Measurements from ENCODE around the gene HACD3.

DNA sequence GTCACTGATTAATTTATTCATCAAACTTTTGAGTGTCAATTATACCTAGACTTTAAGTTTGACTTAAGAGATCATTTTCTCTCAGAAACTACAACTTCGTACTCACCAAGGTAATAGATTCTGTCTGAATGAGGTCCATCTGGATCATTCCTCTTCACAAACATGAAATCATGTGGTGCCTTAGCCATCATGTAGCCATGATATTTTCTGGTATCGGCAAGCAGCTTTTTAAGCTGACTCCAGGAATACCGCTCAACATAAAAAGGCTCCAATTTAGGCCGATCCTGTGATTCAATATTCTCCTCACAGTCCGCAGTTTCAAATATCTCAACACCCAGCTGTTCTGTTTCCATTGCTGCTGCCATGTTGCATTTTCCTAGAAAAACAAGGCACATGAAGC, 18.1 kb upstream of the HACD3 start:
- TF ChIP-seq, protein P1, sequence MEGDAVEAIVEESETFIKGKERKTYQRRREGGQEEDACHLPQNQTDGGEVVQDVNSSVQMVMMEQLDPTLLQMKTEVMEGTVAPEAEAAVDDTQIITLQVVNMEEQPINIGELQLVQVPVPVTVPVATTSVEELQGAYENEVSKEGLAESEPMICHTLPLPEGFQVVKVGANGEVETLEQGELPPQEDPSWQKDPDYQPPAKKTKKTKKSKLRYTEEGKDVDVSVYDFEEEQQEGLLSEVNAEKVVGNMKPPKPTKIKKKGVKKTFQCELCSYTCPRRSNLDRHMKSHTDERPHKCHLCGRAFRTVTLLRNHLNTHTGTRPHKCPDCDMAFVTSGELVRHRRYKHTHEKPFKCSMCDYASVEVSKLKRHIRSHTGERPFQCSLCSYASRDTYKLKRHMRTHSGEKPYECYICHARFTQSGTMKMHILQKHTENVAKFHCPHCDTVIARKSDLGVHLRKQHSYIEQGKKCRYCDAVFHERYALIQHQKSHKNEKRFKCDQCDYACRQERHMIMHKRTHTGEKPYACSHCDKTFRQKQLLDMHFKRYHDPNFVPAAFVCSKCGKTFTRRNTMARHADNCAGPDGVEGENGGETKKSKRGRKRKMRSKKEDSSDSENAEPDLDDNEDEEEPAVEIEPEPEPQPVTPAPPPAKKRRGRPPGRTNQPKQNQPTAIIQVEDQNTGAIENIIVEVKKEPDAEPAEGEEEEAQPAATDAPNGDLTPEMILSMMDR (IDR thresholded peaks at IDR 0.05; ENCODE audit: low read depth, low read length), result no peak
- no peak for TF ChIP-seq EZH2phosphoT487 (IDR thresholded peaks at IDR 0.05; ENCODE audit: low read depth)

Measured in OCI-LY3 (cell line).